Neural cell (in vitro differentiated cells): Measurements from ENCODE around the gene SLC6A11. TPM values are rescaled to one million over a fixed set of nuclear protein-coding genes. Genes with fewer than 3 reads are reported as not detected.
A peak's percentile ranks its signal among the peaks of the same experiment; 100 is the strongest.

Experiments
- H2AFZ ChIP-seq: fragments of 200-600, 300-800 bp; sonication (generic), shearing (Covaris generic); 2 replicates; pipeline ENCODE4 v1.6.0; 2014; ENCODE audit warnings: low read depth, mild to moderate bottlenecking, antibody characterized with exemption, low read length, moderate library complexity
- H3F3A ChIP-seq: fragments of 200-600 bp; shearing (Covaris generic); 2 replicates; pipeline ENCODE4 v1.6.1; 2016; ENCODE audit warnings: mild to moderate bottlenecking, moderate library complexity, mixed read lengths, antibody characterized with exemption, low read length; ENCODE audit not compliant: insufficient read depth, poor library complexity, severe bottlenecking
- H3K27ac ChIP-seq: fragments of 200-600, 300-800 bp; sonication (generic), shearing (Covaris generic); 2 replicates; pipeline ENCODE4 v1.5.1; 2014; ENCODE audit warnings: mild to moderate bottlenecking, low read length, moderate library complexity
- H3K27me3 ChIP-seq: fragments of 300-800, 200-600 bp; sonication (generic), shearing (Covaris generic); 2 replicates; pipeline ENCODE4 v1.6.0; 2014; ENCODE audit warnings: mild to moderate bottlenecking, low read depth, low read length, moderate library complexity; ENCODE audit not compliant: insufficient read depth
- H3K36me3 ChIP-seq: fragments of 300-800, 200-600 bp; sonication (generic), shearing (Covaris generic); 2 replicates; pipeline ENCODE4 v1.5.1; 2014; ENCODE audit warnings: mild to moderate bottlenecking, antibody characterized with exemption, low read length, moderate library complexity; ENCODE audit not compliant: insufficient read depth
- H3K4me2 ChIP-seq: fragments of 300-800, 200-600 bp; sonication (generic), shearing (Covaris generic); 2 replicates; pipeline ENCODE4 v1.6.0; 2014; ENCODE audit warnings: mild to moderate bottlenecking, low read length
- H3K4me3 ChIP-seq: fragments of 300-800, 200-600 bp; sonication (generic), shearing (Covaris generic); 2 replicates; pipeline ENCODE4 v1.5.1; 2014; ENCODE audit warnings: mild to moderate bottlenecking, low read length, moderate library complexity
- H3K79me2 ChIP-seq: fragments of 200-600 bp; shearing (Covaris generic); replicated peaks from 2 replicates; pipeline ENCODE4 v1.6.0; 2014; ENCODE audit warnings: mild to moderate bottlenecking, low read length, moderate library complexity; ENCODE audit not compliant: insufficient read depth
- H3K9ac ChIP-seq: fragments of 300-800, 200-600 bp; sonication (generic), shearing (Covaris generic); 2 replicates; pipeline ENCODE4 v1.6.1; 2016; ENCODE audit warnings: mild to moderate bottlenecking, low read length, mixed read lengths
- H3K9me2 ChIP-seq: fragments of 200-600 bp; shearing (Covaris generic); 2 replicates; pipeline ENCODE4 v1.6.1; 2016; ENCODE audit warnings: mild to moderate bottlenecking, low read length, mixed read lengths; ENCODE audit not compliant: insufficient read depth
- H3K9me3 ChIP-seq: fragments of 200-600, 300-800 bp; sonication (generic), shearing (Covaris generic); 2 replicates; pipeline ENCODE4 v1.6.1; 2016; ENCODE audit warnings: mild to moderate bottlenecking, mixed run types, low read length, moderate library complexity, mixed read lengths
- H4K20me1 ChIP-seq: fragments of 200-600 bp; shearing (Covaris generic); 2 replicates; pipeline ENCODE4 v1.6.1; 2016; ENCODE audit warnings: mild to moderate bottlenecking, mixed run types; ENCODE audit not compliant: insufficient read depth
- EP300 ChIP-seq: fragments of 450-650 bp; conservative IDR thresholded peaks from 2 replicates; pipeline ENCODE4 v1.6.1; 2014; ENCODE audit warnings: antibody characterized with exemption, mild to moderate bottlenecking, moderate library complexity; ENCODE audit not compliant: poor library complexity, severe bottlenecking
- EZH2 ChIP-seq: fragments of 200-600, 300-800 bp; shearing (Covaris generic), sonication (generic); IDR thresholded peaks from 2 replicates; pipeline ENCODE4 v1.6.1; 2014; ENCODE audit warnings: antibody characterized with exemption, low read length, borderline replicate concordance, mild to moderate bottlenecking; ENCODE audit not compliant: insufficient read depth, poor library complexity, severe bottlenecking
- MXI1 ChIP-seq: fragments of 450-650 bp; conservative IDR thresholded peaks from 2 replicates; pipeline ENCODE4 v1.6.1; 2014; ENCODE audit warnings: antibody characterized with exemption, mild to moderate bottlenecking; ENCODE audit not compliant: poor library complexity, severe bottlenecking
- RAD21 ChIP-seq: fragments of 450-650 bp; conservative IDR thresholded peaks from 2 replicates; pipeline ENCODE4 v1.6.1; 2014; ENCODE audit warnings: antibody characterized with exemption, mild to moderate bottlenecking, moderate library complexity
- REST ChIP-seq: IDR thresholded peaks from 2 replicates; pipeline ENCODE4 v1.6.1; 2012; ENCODE audit warnings: borderline replicate concordance
- SMC3 ChIP-seq: fragments of 450-650 bp; conservative IDR thresholded peaks from 2 replicates; pipeline ENCODE4 v1.6.1; 2014; ENCODE audit warnings: antibody characterized with exemption, mild to moderate bottlenecking, moderate library complexity; ENCODE audit not compliant: poor library complexity
- TAF1 ChIP-seq: IDR thresholded peaks from 2 replicates; pipeline ENCODE4 v1.6.1; 2012; ENCODE audit warnings: low read depth
- polyA plus RNA-seq: library from polyadenylated mRNA; depleted of rRNA; stranded (reverse); fragments of >200 nt; gene quantifications from 2 replicates; pipeline ENCODE4 v1.2.3, GENCODE V29; 2014
- TF ChIP-seq, protein P1 (sequence below): fragments of 450-650 bp; IDR thresholded peaks from 2 replicates; pipeline ENCODE4 v1.5.1; 2014; ENCODE audit warnings: antibody characterized with exemption, mild to moderate bottlenecking, moderate library complexity; ENCODE audit not compliant: poor library complexity, severe bottlenecking

SLC6A11 gene
- polyA plus RNA-seq, 1 donor from 2014 or later, result 4.2 TPM

GRCh38 chr3:10944866-10945265 is 128.8 kb downstream of the SLC6A11 start:
- Histone ChIP-seq H3K36me3 (no peaks in the 10 kb centered on the region), H3K79me2 (no peaks in the 10 kb centered on the region), H3K9me2 (no peaks in the 10 kb centered on the region), H3K9me3 (no peaks in the 10 kb centered on the region), H3K4me2 (no peak overlapping the region), H3K27ac (no peak overlapping the region), H3F3A (no peaks in the 10 kb centered on the region), H2AFZ (no peak overlapping the region), H3K27me3 (no peaks in the 10 kb centered on the region), H3K9ac (no peak overlapping the region), H4K20me1 (no peaks in the 10 kb centered on the region), H3K4me3 (no peak overlapping the region)
- TF ChIP-seq EZH2, result no peak
- no peak for TF ChIP-seq TAF1
- TF ChIP-seq RAD21, result no peak
- TF ChIP-seq MXI1, result no peak
- TF ChIP-seq EP300, result no peak
- TF ChIP-seq, protein P1, sequence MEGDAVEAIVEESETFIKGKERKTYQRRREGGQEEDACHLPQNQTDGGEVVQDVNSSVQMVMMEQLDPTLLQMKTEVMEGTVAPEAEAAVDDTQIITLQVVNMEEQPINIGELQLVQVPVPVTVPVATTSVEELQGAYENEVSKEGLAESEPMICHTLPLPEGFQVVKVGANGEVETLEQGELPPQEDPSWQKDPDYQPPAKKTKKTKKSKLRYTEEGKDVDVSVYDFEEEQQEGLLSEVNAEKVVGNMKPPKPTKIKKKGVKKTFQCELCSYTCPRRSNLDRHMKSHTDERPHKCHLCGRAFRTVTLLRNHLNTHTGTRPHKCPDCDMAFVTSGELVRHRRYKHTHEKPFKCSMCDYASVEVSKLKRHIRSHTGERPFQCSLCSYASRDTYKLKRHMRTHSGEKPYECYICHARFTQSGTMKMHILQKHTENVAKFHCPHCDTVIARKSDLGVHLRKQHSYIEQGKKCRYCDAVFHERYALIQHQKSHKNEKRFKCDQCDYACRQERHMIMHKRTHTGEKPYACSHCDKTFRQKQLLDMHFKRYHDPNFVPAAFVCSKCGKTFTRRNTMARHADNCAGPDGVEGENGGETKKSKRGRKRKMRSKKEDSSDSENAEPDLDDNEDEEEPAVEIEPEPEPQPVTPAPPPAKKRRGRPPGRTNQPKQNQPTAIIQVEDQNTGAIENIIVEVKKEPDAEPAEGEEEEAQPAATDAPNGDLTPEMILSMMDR, result no peak
- no peak for TF ChIP-seq SMC3

DNA sequence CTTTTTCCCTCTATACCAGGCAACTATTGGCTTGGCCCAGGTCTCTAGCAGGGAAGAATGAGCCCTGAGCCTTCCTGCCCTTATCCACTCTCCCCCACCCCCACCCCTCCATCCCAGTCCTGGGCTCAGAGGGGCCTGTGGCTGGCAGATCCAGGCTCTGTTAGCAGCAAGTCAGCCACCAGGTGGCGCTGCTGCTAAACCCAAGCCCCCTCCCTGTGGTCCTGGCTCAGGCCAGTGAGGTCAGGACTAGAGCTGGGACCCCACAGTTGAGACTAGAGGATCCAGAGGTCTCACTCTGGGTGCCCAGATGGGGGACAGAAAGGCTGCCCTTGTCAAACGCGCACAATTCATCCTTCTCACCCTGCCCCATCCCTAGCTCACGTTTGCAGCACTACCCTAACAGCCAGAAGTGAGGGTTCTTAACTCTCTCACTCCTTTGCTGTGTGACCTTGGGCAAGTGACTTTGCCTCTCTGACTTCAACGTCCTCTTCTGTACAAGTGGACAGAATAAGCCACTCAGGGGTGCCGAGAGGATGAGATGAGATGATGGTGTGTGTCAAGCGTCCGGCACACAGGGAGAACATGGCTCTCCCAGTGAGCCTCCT is 129.8 kb downstream of the SLC6A11 start:
- Histone ChIP-seq H3K27me3 (no peaks in the 10 kb centered on the region), H3F3A (no peaks in the 10 kb centered on the region), H3K4me3 (no peak overlapping the region), H4K20me1 (no peaks in the 10 kb centered on the region), H3K79me2 (no peaks in the 10 kb centered on the region), H3K4me2 (no peak overlapping the region), H3K27ac (no peak overlapping the region), H3K9me3 (no peaks in the 10 kb centered on the region), H3K9ac (no peak overlapping the region), H2AFZ (no peak overlapping the region), H3K9me2 (no peaks in the 10 kb centered on the region), H3K36me3 (no peaks in the 10 kb centered on the region)
- TF ChIP-seq SMC3, result peak; percentile 92
- peak; percentile 84 for TF ChIP-seq RAD21
- TF ChIP-seq REST, result no peak
- TF ChIP-seq, protein P1, result peak; percentile 86
